ENCODE results near the gene MCC.

- no peak for TF ChIP-seq CTCF (conservative IDR thresholded peaks at IDR 0.05 in 1 of 2, IDR thresholded peaks at IDR 0.05 in 1 of 2; ENCODE audit: low read depth in 1 of 2, low read length in 2 of 2)
- TF ChIP-seq EZH2 (IDR thresholded peaks at IDR 0.05; ENCODE audit: low read length, missing control alignments), result no peak
Observed at GRCh38 chr5:113269023-113269997, 218.9 kb downstream of the MCC start.
